Endothelial cell of umbilical vein (primary cell): ENCODE measurements around the gene ZNF423. TPM values are rescaled to one million over a fixed set of nuclear protein-coding genes. Genes with fewer than 3 reads are reported as not detected.

Source experiments
- BruUV-seq: library from RNA; stranded (reverse); fragments of 400-500 nt; replicated peaks from 2 replicates; lab custom pipeline; 2021; lab: Mats Ljungman, UMichigan
- CTCF ChIA-PET: fragments of 300-600, 350-600 bp; sonication (Branson Sonifier 250); formaldehyde crosslinking; loops from one replicate; lab custom pipeline; 2021; ENCODE audit warnings: antibody characterized with exemption, inconsistent platforms; lab: Charles Lee
- POLR2A ChIA-PET: fragments of 300-600, 350-600 bp; sonication (Branson Sonifier 250); formaldehyde crosslinking; loops from one replicate; lab custom pipeline; 2021; ENCODE audit warnings: antibody characterized with exemption, inconsistent platforms; lab: Charles Lee
- DNase-seq: peaks from one replicate; pipeline ENCODE4 v3.0.0-alpha.2; 2011; ENCODE audit warnings: low read depth, low spot score
- FAIRE-seq: peaks from 2 replicates; lab custom pipeline; 2011; peaks lifted over from hg19 to GRCh38; lab: Jason Lieb, UNC
- H2AFZ ChIP-seq: 2 replicates; pipeline ENCODE4 v1.6.0; 2012; ENCODE audit warnings: low read depth, low read length, control low read depth, inconsistent platforms
- H3K27ac ChIP-seq: 2 replicates; pipeline ENCODE4 v1.5.1; 2011; ENCODE audit warnings: low read depth, mild to moderate bottlenecking, control low read depth, low read length, moderate library complexity; ENCODE audit not compliant: insufficient read depth
- H3K27me3 ChIP-seq, 2 experiments: 2 replicates each; pipeline versions ENCODE4 v1.6.0 to v1.6.1; 2011; ENCODE audit warnings: low read length in 2 of 2, mixed read lengths in 1 of 2; ENCODE audit not compliant: control insufficient read depth in 2 of 2, insufficient read depth in 2 of 2
- H3K36me3 ChIP-seq, 2 experiments: 2 replicates in 1 of 2; 3 replicates in 1 of 2; pipeline ENCODE4 v1.5.1; 2011; ENCODE audit warnings: low read length in 2 of 2, mild to moderate bottlenecking in 1 of 2, moderate library complexity in 1 of 2; ENCODE audit not compliant: control insufficient read depth in 2 of 2, insufficient read depth in 2 of 2; ENCODE audit errors: extremely low read depth in 1 of 2
- H3K4me1 ChIP-seq: 3 replicates; pipeline ENCODE4 v1.5.1; 2011; ENCODE audit warnings: mild to moderate bottlenecking, low read length; ENCODE audit not compliant: control insufficient read depth, insufficient read depth; ENCODE audit errors: extremely low read depth
- H3K4me2 ChIP-seq: 2 replicates; pipeline ENCODE4 v1.6.1; 2011; ENCODE audit warnings: low read length, control low read depth, mixed read lengths; ENCODE audit not compliant: insufficient read depth
- H3K4me3 ChIP-seq, 3 experiments: fragments of 200-600 bp in 1 of 3; sonication (generic), shearing (Covaris generic) in 1 of 3; replicated peaks in 1 of 3; 2 replicates each; pipeline ENCODE4 v1.5.1; 2011 to 2016; ENCODE audit warnings: control low read depth in 3 of 3, low read length in 3 of 3, mild to moderate bottlenecking in 2 of 3, inconsistent platforms in 1 of 3, low read depth in 1 of 3, moderate library complexity in 1 of 3; ENCODE audit not compliant: insufficient read depth in 1 of 3
- H3K79me2 ChIP-seq: 2 replicates; pipeline ENCODE4 v1.6.0; 2012; ENCODE audit warnings: low read length, inconsistent platforms; ENCODE audit not compliant: control insufficient read depth, insufficient read depth
- H3K9ac ChIP-seq: replicated peaks from 2 replicates; pipeline ENCODE3; 2011; ENCODE audit warnings: low read length, control low read depth; ENCODE audit not compliant: insufficient read depth; ENCODE audit errors: extremely low read depth
- H3K9me1 ChIP-seq: replicated peaks from 3 replicates; pipeline ENCODE4 v1.6.0; 2011; ENCODE audit warnings: mild to moderate bottlenecking, low read length; ENCODE audit not compliant: control insufficient read depth, insufficient read depth; ENCODE audit errors: extremely low read depth
- H3K9me3 ChIP-seq: replicated peaks from 2 replicates; pipeline ENCODE4 v1.5.1; 2012; ENCODE audit warnings: low read length, inconsistent platforms; ENCODE audit not compliant: control insufficient read depth, insufficient read depth
- H4K20me1 ChIP-seq: replicated peaks from 2 replicates; pipeline ENCODE3; 2011; ENCODE audit warnings: mild to moderate bottlenecking, low read length; ENCODE audit not compliant: control insufficient read depth, insufficient read depth; ENCODE audit errors: extremely low read depth
- EZH2 ChIP-seq: IDR thresholded peaks from 2 replicates; pipeline ENCODE4 v1.6.1; 2012; ENCODE audit warnings: borderline replicate concordance, low read depth, mild to moderate bottlenecking, moderate library complexity, low read length, inconsistent platforms; ENCODE audit not compliant: severe bottlenecking
- GATA2 ChIP-seq: IDR thresholded peaks from 2 replicates; pipeline ENCODE4 v1.7.0; 2011; ENCODE audit warnings: low read depth, mild to moderate bottlenecking, moderate library complexity, mixed read lengths, low read length; ENCODE audit not compliant: insufficient read length, insufficient read depth
- MAX ChIP-seq: IDR thresholded peaks from 2 replicates; pipeline ENCODE4 v1.6.1; 2011; ENCODE audit not compliant: insufficient read depth, insufficient read length
- MYC ChIP-seq: IDR thresholded peaks from one replicate; pipeline ENCODE4 v1.6.1; 2011; ENCODE audit warnings: mild to moderate bottlenecking, low read depth, low read length
- POLR2A ChIP-seq: IDR thresholded peaks from 2 replicates; pipeline ENCODE4 v1.6.1; 2012; ENCODE audit warnings: low read depth, mild to moderate bottlenecking, control low read depth, low read length
- POLR2AphosphoS5 ChIP-seq: IDR thresholded peaks from 2 replicates; pipeline ENCODE4 v1.6.1; 2012; ENCODE audit warnings: low read depth, mild to moderate bottlenecking, control low read depth, low read length, moderate library complexity; ENCODE audit not compliant: insufficient read depth
- dilution Hi-C: fragments of 300-500 bp; cut with MboI; formaldehyde crosslinking; loops from one replicate; pipeline ENCODE4 v1.15.0; 2019; ENCODE audit warnings: low sequenced_read_pairs; ENCODE audit not compliant: extremely low pct_ligation_motif_present
- intact Hi-C: fragments of 100-400 bp; cut with micrococcal nuclease; formaldehyde crosslinking; loops from one replicate; pipeline ENCODE4 v1.10.0; 2022
- polyA plus RNA-seq, 4 experiments: library from polyadenylated mRNA; depleted of rRNA in 3 of 4; stranded (reverse) in 3 of 4; unstranded in 1 of 4; fragments of >200 nt; gene quantifications; 2 replicates each; pipeline versions ENCODE4 v1.2.1 to v1.2.3, GENCODE V29; 2011 to 2012; ENCODE audit warnings: missing spikeins in 1 of 4
- total RNA-seq: library from RNA; stranded (reverse); gene quantifications from 2 replicates; pipeline ENCODE4 v1.2.3, GENCODE V29; 2021

ZNF423 gene
- total and polyA plus RNA-seq, 2 donors (not counting 3 experiments of a cell fraction or from before 2014, with no cell fraction given), result 2.2 to 8.1 TPM

GRCh38 chr16:49629851-49630250, 226.1 kb downstream of the ZNF423 start:
- H3K4me1 ChIP-seq, result no peaks in the 10 kb centered on the region
- intact Hi-C loops, result no loop called here
- no peak overlapping the region for H3K4me2 ChIP-seq
- TF ChIP-seq MAX (no peak), POLR2AphosphoS5 (no peak)
- no peak overlapping the region for H3K4me3 ChIP-seq
- no peaks in the 10 kb centered on the region for H3K36me3 ChIP-seq
- dilution Hi-C loops, result no loop called here
- no peak overlapping the region for H3K27ac ChIP-seq
- no peak overlapping the region for H2AFZ ChIP-seq
- H3K79me2 ChIP-seq, result no peaks in the 10 kb centered on the region
- POLR2A ChIA-PET, result no interaction called here
- H3K27me3 ChIP-seq, result no peaks in the 10 kb centered on the region
- no peak for DNase-seq
- H3K9me3 ChIP-seq, result no peaks in the 10 kb centered on the region
- no peaks in the 10 kb centered on the region for H3K9me1 ChIP-seq
- BruUV-seq, result no TSS peak
- CTCF ChIA-PET, result no interaction called here
- FAIRE-seq, result no peak
- H3K9ac ChIP-seq, result no peak overlapping the region
- H4K20me1 ChIP-seq, result no peaks in the 10 kb centered on the region

GRCh38 chr16:49628148-49628547, 227.8 kb downstream of the ZNF423 start:
- POLR2A ChIA-PET, result no interaction called here
- TF ChIP-seq MAX (no peak), EZH2 (no peak), GATA2 (no peak), MYC (no peak), POLR2A (no peak)
- no peaks in the 10 kb centered on the region for H3K9me1 ChIP-seq
- H3K79me2 ChIP-seq, result no peaks in the 10 kb centered on the region
- no peak overlapping the region for H3K9ac ChIP-seq
- no peak overlapping the region for H3K4me2 ChIP-seq
- no peak overlapping the region for H3K4me3 ChIP-seq
- CTCF ChIA-PET, result no interaction called here
- DNase-seq (no peak), FAIRE-seq (no peak)
- H3K27ac ChIP-seq, result no peak overlapping the region
- BruUV-seq, result no TSS peak
- H3K4me1 ChIP-seq, result no peaks in the 10 kb centered on the region
- H3K9me3 ChIP-seq, result no peaks in the 10 kb centered on the region
- no peaks in the 10 kb centered on the region for H3K36me3 ChIP-seq
- no peak overlapping the region for H2AFZ ChIP-seq
- no peaks in the 10 kb centered on the region for H4K20me1 ChIP-seq
- dilution Hi-C loops, result no loop called here
- intact Hi-C loops, result no loop called here
- H3K27me3 ChIP-seq, result no peaks in the 10 kb centered on the region
